Activated CD4-positive, CD25-positive, alpha-beta regulatory T cell treated with anti-CD3 and anti-CD28 coated beads, Interleukin-2, amount 50 U/mL, for 24 hours (primary cell): Measurements from ENCODE around the gene SPIN3.
"Not testable (repeated sequence)": the region's sequence is repeated elsewhere in the genome, so short reads cannot be mapped to it uniquely, and the experiment has no call there.

Experiments used
- ATAC-seq, 2 donors: fragments of 150-1000 bp; cut with Tn5 transposase; one replicate each; pipeline ENCODE4 v1.10.0; 2021; ENCODE audit warnings: mild to moderate bottlenecking in 1 of 2, moderate library complexity in 1 of 2

The SPIN3 gene

GRCh38 chrX:56995271-56995994, at the start of gene SPIN3:
Gene SPIN3, minus strand, starts transcription at chrX:56995541. Its CDS starts 594 bp downstream, at chrX:56994947.
- ATAC-seq = peak; percentile 73 to 85

GRCh38 chrX:57044245-57044644, 48.9 kb upstream of the SPIN3 start:
- no peak for ATAC-seq

DNA sequence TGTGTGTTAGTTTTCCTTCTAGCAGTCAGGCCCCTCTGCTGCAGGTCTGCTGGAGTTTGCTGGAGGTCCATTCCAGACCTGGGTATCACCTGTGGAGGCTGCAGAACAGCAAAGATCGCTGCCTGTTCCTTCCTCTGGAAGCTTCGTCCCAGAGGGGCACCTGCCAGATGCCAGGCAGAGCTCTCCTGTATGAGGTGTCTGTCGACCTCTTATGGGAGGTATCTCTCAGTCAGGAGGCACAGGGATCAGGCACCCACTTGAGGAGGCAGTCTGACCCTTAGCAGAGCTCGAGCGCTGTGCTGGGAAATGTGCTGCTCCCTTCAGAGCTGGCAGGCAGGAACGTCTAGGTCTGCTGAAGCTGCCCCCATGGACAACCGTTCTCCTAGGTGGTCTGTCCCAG, 41.9 kb upstream of the SPIN3 start:
- not testable (repeated sequence) for ATAC-seq

- no peak for ATAC-seq
Observed at GRCh38 chrX:56994375-56995270, 718 bp downstream of the SPIN3 start.

DNA sequence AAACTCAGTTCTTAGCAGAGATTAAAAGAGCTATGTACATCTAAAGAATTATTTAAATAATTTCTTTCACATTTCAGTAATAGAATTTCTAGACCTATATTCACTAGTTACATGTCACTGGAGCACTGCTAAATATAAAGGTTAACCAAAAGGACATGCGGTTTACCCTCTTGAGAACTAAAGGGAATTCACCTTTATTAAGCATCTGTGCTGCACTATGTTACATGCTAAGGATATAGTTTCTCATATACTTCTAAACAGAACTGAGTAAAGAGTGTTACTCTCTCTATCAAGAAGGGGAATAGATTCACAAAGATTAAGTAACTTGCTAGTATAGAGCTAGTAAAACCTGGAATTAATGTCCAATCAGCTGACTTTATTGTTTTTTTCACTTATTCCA, 7.6 kb downstream of the SPIN3 start:
- ATAC-seq = no peak

GRCh38 chrX:56986138-56986537, 9.2 kb downstream of the SPIN3 start:
- ATAC-seq = peak; percentile 25 to 62

DNA sequence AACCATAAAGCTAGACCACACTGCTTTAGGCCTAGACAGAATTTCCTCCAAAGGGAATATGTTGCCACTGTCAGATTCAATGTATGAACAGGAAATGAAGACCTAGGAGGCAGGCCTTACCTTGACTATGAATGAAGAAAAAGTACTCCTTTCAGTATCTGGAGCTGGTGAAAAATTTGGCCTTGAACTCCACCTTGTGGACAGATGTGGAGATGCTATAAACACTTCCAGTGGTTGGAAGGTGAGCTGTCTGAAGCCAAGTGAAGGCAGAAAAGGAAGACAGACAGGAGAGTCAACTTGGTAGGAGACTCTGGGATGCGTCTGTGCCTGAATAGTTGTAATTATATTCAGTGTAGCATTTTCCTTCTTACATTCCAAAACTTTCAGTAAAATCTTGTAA, 17.2 kb downstream of the SPIN3 start:
- peak; percentile 62 to 71 for ATAC-seq

- ATAC-seq = no peak
Observed at GRCh38 chrX:56975611-56976010, 19.7 kb downstream of the SPIN3 start.

DNA sequence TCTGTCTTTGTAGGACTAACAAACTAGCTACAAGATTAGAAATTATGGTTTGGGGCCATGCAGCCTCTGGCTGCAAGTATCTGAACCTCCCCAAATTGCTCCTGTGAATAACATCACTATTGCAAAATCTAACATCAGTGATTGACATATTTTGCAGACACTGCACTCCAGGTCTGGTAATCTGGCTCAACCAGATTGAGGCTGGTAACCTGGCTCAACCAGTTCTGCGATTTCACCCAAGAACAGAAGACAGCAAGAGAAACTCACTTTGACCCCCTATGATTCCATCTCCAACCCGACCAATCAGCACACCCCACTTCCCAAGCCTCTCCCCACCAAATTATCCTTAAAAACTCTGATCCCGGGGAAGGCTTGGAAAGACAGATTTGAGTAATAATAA, 20.9 kb downstream of the SPIN3 start:
- ATAC-seq = no peak

DNA sequence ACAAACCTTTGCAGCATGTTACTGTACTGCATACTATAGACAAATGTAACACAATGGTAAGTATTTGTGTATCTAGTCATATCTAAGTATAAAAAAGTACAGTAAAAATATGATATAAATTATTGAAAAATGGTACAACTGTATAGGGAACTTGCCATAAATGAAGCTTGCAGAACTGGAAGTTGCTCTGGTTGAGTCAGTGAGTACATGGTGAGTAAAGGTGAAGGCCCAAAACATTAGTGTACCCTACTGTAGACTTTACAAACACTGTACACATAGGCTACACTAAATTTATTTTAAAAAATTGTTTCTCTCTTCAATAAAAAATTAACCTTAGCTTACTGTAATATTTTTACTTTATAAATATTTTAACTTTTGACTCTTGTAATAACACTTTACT, 25.8 kb downstream of the SPIN3 start:
- no peak for ATAC-seq

GRCh38 chrX:56968980-56969379, 26.4 kb downstream of the SPIN3 start:
- peak in 1 of 2 donors; percentile 30 for ATAC-seq

DNA sequence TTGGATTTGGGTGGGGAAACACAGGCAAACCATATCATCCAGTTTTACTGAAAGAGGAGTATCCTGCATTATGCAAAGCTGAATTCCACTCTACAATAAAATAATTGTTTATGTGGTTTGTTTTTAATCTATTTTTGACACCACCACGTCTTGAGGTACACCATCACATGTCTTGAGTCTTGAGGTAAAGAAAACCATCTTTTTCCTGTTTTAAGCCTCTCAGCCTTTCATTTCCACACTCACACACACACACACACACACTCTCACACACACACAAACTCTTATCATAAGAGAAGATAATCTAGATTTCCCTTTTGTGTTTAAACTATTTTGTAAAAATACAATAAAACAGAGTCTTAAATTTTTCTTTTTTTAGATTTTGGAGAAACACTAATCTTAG, 32.0 kb downstream of the SPIN3 start:
- ATAC-seq = no peak

GRCh38 chrX:56947699-56948098, 47.6 kb downstream of the SPIN3 start:
- no peak for ATAC-seq

DNA sequence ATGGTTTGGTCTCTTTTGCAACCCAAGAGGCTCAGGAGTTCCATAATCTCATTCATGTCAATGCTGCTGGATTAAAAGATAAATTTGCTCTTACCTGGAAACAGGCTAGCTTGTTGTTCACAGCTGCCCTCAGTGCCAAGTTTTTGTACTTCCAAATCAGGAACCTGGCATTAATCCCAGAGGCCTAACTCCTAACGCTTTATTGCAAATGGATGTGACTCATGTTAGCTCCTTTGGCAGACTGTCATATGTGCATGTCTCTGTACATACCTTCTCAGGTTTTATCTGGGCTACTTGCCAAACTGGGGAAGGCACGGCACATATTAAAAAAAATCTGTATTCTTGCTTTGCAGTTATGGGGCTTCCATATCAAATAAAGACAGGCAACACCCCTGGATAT, 49.1 kb downstream of the SPIN3 start:
- not testable (repeated sequence) for ATAC-seq

- ATAC-seq = not testable (repeated sequence)
Observed at GRCh38 chrX:56945226-56945625, 50.1 kb downstream of the SPIN3 start.

DNA sequence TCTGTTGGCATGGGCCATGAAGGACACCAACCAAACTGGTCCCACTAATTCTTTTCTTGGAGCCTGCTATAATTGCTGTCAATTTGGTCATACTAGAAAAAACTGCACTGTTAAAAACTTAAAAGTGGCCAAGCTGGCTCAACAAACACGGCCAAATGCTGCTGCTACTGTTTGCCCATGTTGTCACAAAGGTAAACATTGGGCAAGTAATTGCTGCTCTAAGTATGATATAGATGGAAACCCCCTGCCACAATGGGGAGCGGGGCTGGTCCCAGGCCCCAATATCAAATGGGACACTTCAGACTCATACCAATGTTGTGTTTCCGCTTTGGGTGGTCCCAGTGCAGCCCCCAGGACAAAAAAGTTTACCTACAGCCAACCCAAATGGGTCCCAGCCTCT, 52.1 kb downstream of the SPIN3 start:
- ATAC-seq = no peak
